Measurements from ENCODE around the gene SFPQ.
A peak's percentile ranks its signal among the peaks of the same experiment; 100 is the strongest.
"Not testable (repeated sequence)": the region's sequence is repeated elsewhere in the genome, so short reads cannot be mapped to it uniquely, and the experiment has no call there.

Gene SFPQ

GRCh38 chr1:35192853-35193664, at the start of gene SFPQ:
Gene SFPQ (minus strand): TSS chr1:35193145. CDS start chr1:35193049, 96 bp downstream.
- DNase-seq = peak; percentile 88

- not testable (repeated sequence) for DNase-seq
Observed at GRCh38 chr1:35236772-35237171, 43.8 kb upstream of the SFPQ start.

- no peak for DNase-seq
Observed at GRCh38 chr1:35231287-35231686, 38.3 kb upstream of the SFPQ start.

- no peak for DNase-seq
Observed at GRCh38 chr1:35229587-35230360, 36.8 kb upstream of the SFPQ start.

GRCh38 chr1:35226546-35226945, 33.6 kb upstream of the SFPQ start:
- DNase-seq = no peak

GRCh38 chr1:35223084-35223630, 30.2 kb upstream of the SFPQ start:
- no peak for DNase-seq

- DNase-seq = no peak
Observed at GRCh38 chr1:35222322-35223083, 29.6 kb upstream of the SFPQ start.

GRCh38 chr1:35220976-35221375, 28.0 kb upstream of the SFPQ start:
- no peak for DNase-seq

- DNase-seq = no peak
Observed at GRCh38 chr1:35215346-35215745, 22.4 kb upstream of the SFPQ start.

GRCh38 chr1:35211120-35211414, 18.1 kb upstream of the SFPQ start:
- DNase-seq = no peak

- no peak for DNase-seq
Observed at GRCh38 chr1:35210321-35211119, 17.6 kb upstream of the SFPQ start.

- no peak for DNase-seq
Observed at GRCh38 chr1:35203295-35203694, 10.3 kb upstream of the SFPQ start.

- DNase-seq = peak; percentile 37
Observed at GRCh38 chr1:35202048-35202719, 9.2 kb upstream of the SFPQ start.

- no peak for DNase-seq
Observed at GRCh38 chr1:35201631-35202030, 8.7 kb upstream of the SFPQ start.

- DNase-seq = peak; percentile 50
Observed at GRCh38 chr1:35192056-35192852, 691 bp downstream of the SFPQ start.

- no peak for DNase-seq
Observed at GRCh38 chr1:35191429-35192055, 1.4 kb downstream of the SFPQ start.

GRCh38 chr1:35190784-35191183, 2.2 kb downstream of the SFPQ start:
- no peak for DNase-seq

GRCh38 chr1:35188578-35189392, 4.2 kb downstream of the SFPQ start:
- no peak for DNase-seq

GRCh38 chr1:35187816-35188342, 5.1 kb downstream of the SFPQ start:
- DNase-seq = no peak
